GM21367 (cell line): ENCODE measurements around the gene TES.
"Not testable (repeated sequence)": the region's sequence is repeated elsewhere in the genome, so short reads cannot be mapped to it uniquely, and the experiment has no call there.

ENCODE experiments used
- ATAC-seq: cut with Tn5 transposase; IDR thresholded peaks from one replicate; pipeline ENCODE4 v1.9.1; 2021; ENCODE audit not compliant: unreplicated experiment

Gene TES

GRCh38 chr7:116280803-116281202, 70.5 kb downstream of the TES start:
- no peak for ATAC-seq

GRCh38 chr7:116283595-116284204, 73.4 kb downstream of the TES start:
- no peak for ATAC-seq

- ATAC-seq = no peak
Measured at GRCh38 chr7:116284390-116284789, 74.1 kb downstream of the TES start.

- ATAC-seq = no peak
Measured at GRCh38 chr7:116285252-116285651, 74.9 kb downstream of the TES start.

- ATAC-seq = no peak
Measured at GRCh38 chr7:116290740-116291139, 80.4 kb downstream of the TES start.

- no peak for ATAC-seq
Measured at GRCh38 chr7:116291937-116292336, 81.6 kb downstream of the TES start.

- ATAC-seq = no peak
Measured at GRCh38 chr7:116292381-116292780, 82.0 kb downstream of the TES start.

GRCh38 chr7:116293139-116293538, 82.8 kb downstream of the TES start:
- ATAC-seq = no peak

GRCh38 chr7:116293633-116294032, 83.3 kb downstream of the TES start:
- ATAC-seq = no peak

GRCh38 chr7:116295903-116296302, 85.6 kb downstream of the TES start:
- not testable (repeated sequence) for ATAC-seq

- ATAC-seq = no peak
Measured at GRCh38 chr7:116298055-116298454, 87.7 kb downstream of the TES start.

GRCh38 chr7:116298576-116298975, 88.2 kb downstream of the TES start:
- no peak for ATAC-seq

GRCh38 chr7:116305485-116306408, 95.4 kb downstream of the TES start:
- ATAC-seq = no peak

GRCh38 chr7:116306409-116307048, 96.2 kb downstream of the TES start:
- no peak for ATAC-seq

GRCh38 chr7:116307253-116307652, 96.9 kb downstream of the TES start:
- ATAC-seq = no peak
